Endothelial cell of umbilical vein (primary cell): ENCODE measurements around the gene SPTBN5. TPM values are rescaled to one million over a fixed set of nuclear protein-coding genes. Genes with fewer than 3 reads are reported as not detected.

Source experiments
- BruUV-seq: library from RNA; stranded (reverse); fragments of 400-500 nt; replicated peaks from 2 replicates; lab custom pipeline; 2021; lab: Mats Ljungman, UMichigan
- CTCF ChIA-PET: fragments of 300-600, 350-600 bp; sonication (Branson Sonifier 250); formaldehyde crosslinking; loops from one replicate; lab custom pipeline; 2021; ENCODE audit warnings: antibody characterized with exemption, inconsistent platforms; lab: Charles Lee
- POLR2A ChIA-PET: fragments of 300-600, 350-600 bp; sonication (Branson Sonifier 250); formaldehyde crosslinking; loops from one replicate; lab custom pipeline; 2021; ENCODE audit warnings: antibody characterized with exemption, inconsistent platforms; lab: Charles Lee
- DNase-seq: peaks from one replicate; pipeline ENCODE4 v3.0.0-alpha.2; 2011; ENCODE audit warnings: low read depth, low spot score
- FAIRE-seq: peaks from 2 replicates; lab custom pipeline; 2011; peaks lifted over from hg19 to GRCh38; lab: Jason Lieb, UNC
- H2AFZ ChIP-seq: 2 replicates; pipeline ENCODE4 v1.6.0; 2012; ENCODE audit warnings: low read depth, low read length, control low read depth, inconsistent platforms
- H3K27ac ChIP-seq: 2 replicates; pipeline ENCODE4 v1.5.1; 2011; ENCODE audit warnings: low read depth, mild to moderate bottlenecking, control low read depth, low read length, moderate library complexity; ENCODE audit not compliant: insufficient read depth
- H3K27me3 ChIP-seq, 2 experiments: 2 replicates each; pipeline versions ENCODE4 v1.6.0 to v1.6.1; 2011; ENCODE audit warnings: low read length in 2 of 2, mixed read lengths in 1 of 2; ENCODE audit not compliant: control insufficient read depth in 2 of 2, insufficient read depth in 2 of 2
- H3K36me3 ChIP-seq, 2 experiments: 2 replicates in 1 of 2; 3 replicates in 1 of 2; pipeline ENCODE4 v1.5.1; 2011; ENCODE audit warnings: low read length in 2 of 2, mild to moderate bottlenecking in 1 of 2, moderate library complexity in 1 of 2; ENCODE audit not compliant: control insufficient read depth in 2 of 2, insufficient read depth in 2 of 2; ENCODE audit errors: extremely low read depth in 1 of 2
- H3K4me1 ChIP-seq: 3 replicates; pipeline ENCODE4 v1.5.1; 2011; ENCODE audit warnings: mild to moderate bottlenecking, low read length; ENCODE audit not compliant: control insufficient read depth, insufficient read depth; ENCODE audit errors: extremely low read depth
- H3K4me2 ChIP-seq: 2 replicates; pipeline ENCODE4 v1.6.1; 2011; ENCODE audit warnings: low read length, control low read depth, mixed read lengths; ENCODE audit not compliant: insufficient read depth
- H3K4me3 ChIP-seq, 3 experiments: fragments of 200-600 bp in 1 of 3; sonication (generic), shearing (Covaris generic) in 1 of 3; replicated peaks in 1 of 3; 2 replicates each; pipeline ENCODE4 v1.5.1; 2011 to 2016; ENCODE audit warnings: control low read depth in 3 of 3, low read length in 3 of 3, mild to moderate bottlenecking in 2 of 3, inconsistent platforms in 1 of 3, low read depth in 1 of 3, moderate library complexity in 1 of 3; ENCODE audit not compliant: insufficient read depth in 1 of 3
- H3K79me2 ChIP-seq: 2 replicates; pipeline ENCODE4 v1.6.0; 2012; ENCODE audit warnings: low read length, inconsistent platforms; ENCODE audit not compliant: control insufficient read depth, insufficient read depth
- H3K9ac ChIP-seq: replicated peaks from 2 replicates; pipeline ENCODE3; 2011; ENCODE audit warnings: low read length, control low read depth; ENCODE audit not compliant: insufficient read depth; ENCODE audit errors: extremely low read depth
- H3K9me1 ChIP-seq: replicated peaks from 3 replicates; pipeline ENCODE4 v1.6.0; 2011; ENCODE audit warnings: mild to moderate bottlenecking, low read length; ENCODE audit not compliant: control insufficient read depth, insufficient read depth; ENCODE audit errors: extremely low read depth
- H3K9me3 ChIP-seq: replicated peaks from 2 replicates; pipeline ENCODE4 v1.5.1; 2012; ENCODE audit warnings: low read length, inconsistent platforms; ENCODE audit not compliant: control insufficient read depth, insufficient read depth
- H4K20me1 ChIP-seq: replicated peaks from 2 replicates; pipeline ENCODE3; 2011; ENCODE audit warnings: mild to moderate bottlenecking, low read length; ENCODE audit not compliant: control insufficient read depth, insufficient read depth; ENCODE audit errors: extremely low read depth
- EZH2 ChIP-seq: IDR thresholded peaks from 2 replicates; pipeline ENCODE4 v1.6.1; 2012; ENCODE audit warnings: borderline replicate concordance, low read depth, mild to moderate bottlenecking, moderate library complexity, low read length, inconsistent platforms; ENCODE audit not compliant: severe bottlenecking
- FOS ChIP-seq: IDR thresholded peaks from 2 replicates; pipeline ENCODE4 v1.6.1; 2011; ENCODE audit warnings: mild to moderate bottlenecking, low read length, moderate library complexity, borderline replicate concordance; ENCODE audit not compliant: insufficient read depth
- GATA2 ChIP-seq: IDR thresholded peaks from 2 replicates; pipeline ENCODE4 v1.7.0; 2011; ENCODE audit warnings: low read depth, mild to moderate bottlenecking, moderate library complexity, mixed read lengths, low read length; ENCODE audit not compliant: insufficient read length, insufficient read depth
- JUN ChIP-seq: IDR thresholded peaks from 2 replicates; pipeline ENCODE4 v1.6.1; 2011; ENCODE audit warnings: borderline replicate concordance, low read depth; ENCODE audit not compliant: insufficient read length, insufficient read depth
- MAX ChIP-seq: IDR thresholded peaks from 2 replicates; pipeline ENCODE4 v1.6.1; 2011; ENCODE audit not compliant: insufficient read depth, insufficient read length
- MYC ChIP-seq: IDR thresholded peaks from one replicate; pipeline ENCODE4 v1.6.1; 2011; ENCODE audit warnings: mild to moderate bottlenecking, low read depth, low read length
- POLR2A ChIP-seq: IDR thresholded peaks from 2 replicates; pipeline ENCODE4 v1.6.1; 2012; ENCODE audit warnings: low read depth, mild to moderate bottlenecking, control low read depth, low read length
- POLR2AphosphoS5 ChIP-seq: IDR thresholded peaks from 2 replicates; pipeline ENCODE4 v1.6.1; 2012; ENCODE audit warnings: low read depth, mild to moderate bottlenecking, control low read depth, low read length, moderate library complexity; ENCODE audit not compliant: insufficient read depth
- dilution Hi-C: fragments of 300-500 bp; cut with MboI; formaldehyde crosslinking; loops from one replicate; pipeline ENCODE4 v1.15.0; 2019; ENCODE audit warnings: low sequenced_read_pairs; ENCODE audit not compliant: extremely low pct_ligation_motif_present
- intact Hi-C: fragments of 100-400 bp; cut with micrococcal nuclease; formaldehyde crosslinking; loops from one replicate; pipeline ENCODE4 v1.10.0; 2022
- polyA plus RNA-seq, 4 experiments: library from polyadenylated mRNA; depleted of rRNA in 3 of 4; stranded (reverse) in 3 of 4; unstranded in 1 of 4; fragments of >200 nt; gene quantifications; 2 replicates each; pipeline versions ENCODE4 v1.2.1 to v1.2.3, GENCODE V29; 2011 to 2012; ENCODE audit warnings: missing spikeins in 1 of 4
- total RNA-seq: library from RNA; stranded (reverse); gene quantifications from 2 replicates; pipeline ENCODE4 v1.2.3, GENCODE V29; 2021
- TF ChIP-seq, protein P1 (sequence below), 2 donors: IDR thresholded peaks; 1 replicate in 1 of 2; 2 replicates in 1 of 2; pipeline ENCODE4 v1.5.1; 2011; ENCODE audit warnings: low read length in 2 of 2, mild to moderate bottlenecking in 2 of 2, moderate library complexity in 2 of 2, control low read depth in 1 of 2, inconsistent platforms in 1 of 2, low read depth in 1 of 2; ENCODE audit not compliant: insufficient read depth in 1 of 2; ENCODE audit errors: extremely low read depth in 1 of 2

Gene SPTBN5
- total and polyA plus RNA-seq, 2 donors (not counting 3 experiments of a cell fraction or from before 2014, with no cell fraction given), result 12.0 to 19.0 TPM

DNA sequence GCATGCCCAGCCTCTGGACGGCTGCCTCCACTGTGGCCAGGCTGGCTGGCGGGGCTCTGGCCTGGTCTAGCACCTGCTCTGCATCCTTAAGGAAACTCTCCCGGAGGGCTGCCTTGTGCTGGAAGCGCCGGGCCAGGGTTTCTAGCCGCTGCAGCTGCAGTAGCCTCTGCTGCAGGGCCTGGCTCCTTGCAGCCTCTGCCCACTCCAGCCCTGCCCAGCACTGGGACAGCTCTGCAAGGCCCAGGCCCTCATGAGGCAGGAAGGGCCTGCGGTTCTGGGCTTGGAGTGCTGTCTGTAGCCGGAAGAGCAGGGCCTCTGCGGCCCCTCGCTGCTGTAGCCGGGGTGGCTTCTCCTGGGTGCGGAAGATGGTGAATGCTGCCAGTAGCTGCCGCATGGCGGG lies 8.0 kb downstream of the SPTBN5 start:
- H3K9me1 ChIP-seq, result no peaks in the 10 kb centered on the region
- no peaks in the 10 kb centered on the region for H4K20me1 ChIP-seq
- POLR2A ChIA-PET, result no interaction called here
- H3K9me3 ChIP-seq, result no peaks in the 10 kb centered on the region
- no peak for FAIRE-seq
- dilution Hi-C loops (no loop called here), intact Hi-C loops (no loop called here)
- no peaks in the 10 kb centered on the region for H3K27me3 ChIP-seq
- no peaks in the 10 kb centered on the region for H3K79me2 ChIP-seq
- no peak overlapping the region for H3K4me3 ChIP-seq
- H3K9ac ChIP-seq, result no peak overlapping the region
- H3K4me1 ChIP-seq, result no peaks in the 10 kb centered on the region
- TF ChIP-seq MAX, result no peak
- TF ChIP-seq, protein P1, sequence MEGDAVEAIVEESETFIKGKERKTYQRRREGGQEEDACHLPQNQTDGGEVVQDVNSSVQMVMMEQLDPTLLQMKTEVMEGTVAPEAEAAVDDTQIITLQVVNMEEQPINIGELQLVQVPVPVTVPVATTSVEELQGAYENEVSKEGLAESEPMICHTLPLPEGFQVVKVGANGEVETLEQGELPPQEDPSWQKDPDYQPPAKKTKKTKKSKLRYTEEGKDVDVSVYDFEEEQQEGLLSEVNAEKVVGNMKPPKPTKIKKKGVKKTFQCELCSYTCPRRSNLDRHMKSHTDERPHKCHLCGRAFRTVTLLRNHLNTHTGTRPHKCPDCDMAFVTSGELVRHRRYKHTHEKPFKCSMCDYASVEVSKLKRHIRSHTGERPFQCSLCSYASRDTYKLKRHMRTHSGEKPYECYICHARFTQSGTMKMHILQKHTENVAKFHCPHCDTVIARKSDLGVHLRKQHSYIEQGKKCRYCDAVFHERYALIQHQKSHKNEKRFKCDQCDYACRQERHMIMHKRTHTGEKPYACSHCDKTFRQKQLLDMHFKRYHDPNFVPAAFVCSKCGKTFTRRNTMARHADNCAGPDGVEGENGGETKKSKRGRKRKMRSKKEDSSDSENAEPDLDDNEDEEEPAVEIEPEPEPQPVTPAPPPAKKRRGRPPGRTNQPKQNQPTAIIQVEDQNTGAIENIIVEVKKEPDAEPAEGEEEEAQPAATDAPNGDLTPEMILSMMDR (IDR thresholded peaks at IDR 0.05; ENCODE audit: extremely low read depth in 1 of 2, insufficient read depth in 1 of 2, low read depth in 1 of 2, low read length in 2 of 2), result no peak
- no peak for TF ChIP-seq GATA2
- no peak for TF ChIP-seq FOS
- TF ChIP-seq POLR2A, result no peak
- TF ChIP-seq MYC, result no peak
- no peak for TF ChIP-seq POLR2AphosphoS5
- no peak for TF ChIP-seq EZH2
- TF ChIP-seq JUN, result no peak
- CTCF ChIA-PET, result interaction anchor here (1.3 to 2.8 kb wide), 2 partner anchors 19 to 113 kb away, joined by 4 to 9 read pairs; no protein-coding TSS in a partner anchor
- peaks cover 5 to 28% of the 10 kb centered on the region in 2 experiments for H3K36me3 ChIP-seq
- no peak overlapping the region for H2AFZ ChIP-seq
- no TSS peak for BruUV-seq
- DNase-seq, result no peak
- no peak overlapping the region for H3K27ac ChIP-seq
- no peak overlapping the region for H3K4me2 ChIP-seq
